SK-N-SH treated with all-trans-retinoic acid at 6 μM for 48 hours (cell line): Measurements from ENCODE around the gene PXDC1.

ENCODE experiments used
- ARNTL ChIP-seq: fragments of 450-650 bp; formaldehyde crosslinking; IDR thresholded peaks from 2 replicates; pipeline ENCODE4 v1.5.0; 2020; ENCODE audit warnings: low read depth, mild to moderate bottlenecking, moderate library complexity, borderline replicate concordance
- CSDC2 ChIP-seq: fragments of 250-450 bp; sonication (Bioruptor Pico); IDR thresholded peaks from 2 replicates; pipeline ENCODE4 v1.5.0; 2020; ENCODE audit warnings: mild to moderate bottlenecking, moderate library complexity
- CSRNP3 ChIP-seq: fragments of 250-450 bp; sonication (Bioruptor Pico); IDR thresholded peaks from 2 replicates; pipeline ENCODE4 v1.5.1; 2021; ENCODE audit warnings: mild to moderate bottlenecking, moderate library complexity
- ESRRG ChIP-seq: fragments of 250-450 bp; sonication (Bioruptor Pico); IDR thresholded peaks from 2 replicates; pipeline ENCODE4 v1.6.1; 2021; ENCODE audit warnings: mild to moderate bottlenecking
- OSR1 ChIP-seq: fragments of 250-450 bp; sonication (Bioruptor Pico); IDR thresholded peaks from 2 replicates; pipeline ENCODE4 v1.8.0; 2022; ENCODE audit warnings: moderate library complexity, mild to moderate bottlenecking, inconsistent platforms
- PATZ1 ChIP-seq: fragments of 250-450 bp; sonication (Bioruptor Pico); IDR thresholded peaks from 2 replicates; pipeline ENCODE4 v1.8.0; 2020; ENCODE audit warnings: mild to moderate bottlenecking, moderate library complexity, borderline replicate concordance
- RARB ChIP-seq: fragments of 250-450 bp; sonication (Bioruptor Pico); IDR thresholded peaks from 2 replicates; pipeline ENCODE4 v1.8.0; 2021; ENCODE audit warnings: mild to moderate bottlenecking, moderate library complexity
- ZFP3 ChIP-seq: fragments of 250-450 bp; sonication (Bioruptor Pico); IDR thresholded peaks from 2 replicates; pipeline ENCODE4 v1.5.0; 2020; ENCODE audit warnings: mild to moderate bottlenecking, moderate library complexity
- ZFP30 ChIP-seq: fragments of 450-650 bp; formaldehyde crosslinking; IDR thresholded peaks from 2 replicates; pipeline ENCODE4 v1.5.0; 2022; ENCODE audit warnings: mild to moderate bottlenecking, moderate library complexity
- ZNF8 ChIP-seq: fragments of 450-650 bp; formaldehyde crosslinking; IDR thresholded peaks from 2 replicates; pipeline ENCODE4 v1.5.0; 2020; ENCODE audit warnings: mild to moderate bottlenecking, moderate library complexity

GRCh38 chr6:3724451-3725144 lies 26.9 kb downstream of the PXDC1 start:
- TF ChIP-seq ESRRG (no peak), CSRNP3 (no peak), RARB (CRISPR knock-in tag) (no peak), ARNTL (no peak), ZFP3 (CRISPR knock-in tag) (no peak), OSR1 (CRISPR knock-in tag) (no peak), PATZ1 (CRISPR knock-in tag) (no peak), CSDC2 (CRISPR knock-in tag) (no peak), ZFP30 (CRISPR knock-in tag) (no peak), ZNF8 (CRISPR knock-in tag) (no peak)
